BJ (cell line): ENCODE results near the gene CCDC9B. TPM values are rescaled to one million over a fixed set of nuclear protein-coding genes. Genes with fewer than 3 reads are reported as not detected.

Experiments used
- CTCF ChIA-PET: fragments of 350-600 bp; formaldehyde crosslinking; extraction: SDS; loops from one replicate; lab custom pipeline; 2021; ENCODE audit warnings: antibody characterized with exemption, inconsistent platforms; lab: Yijun Ruan, JAX
- POLR2A ChIA-PET: fragments of 300-600 bp; sonication (Branson Sonifier 250); formaldehyde crosslinking; extraction: SDS; loops from one replicate; lab custom pipeline; 2021; ENCODE audit warnings: antibody characterized with exemption; lab: Charles Lee
- DNase-seq: peaks from one replicate; pipeline ENCODE4 v3.0.0-alpha.2; 2011; ENCODE audit warnings: low read depth
- H3K27me3 ChIP-seq: 2 replicates; pipeline ENCODE4 v1.6.0; 2011; ENCODE audit warnings: low read length; ENCODE audit not compliant: control insufficient read depth, insufficient read depth
- H3K36me3 ChIP-seq: 2 replicates; pipeline ENCODE4 v1.5.1; 2011; ENCODE audit warnings: low read length; ENCODE audit not compliant: control insufficient read depth, insufficient read depth
- H3K4me3 ChIP-seq: 2 replicates; pipeline ENCODE4 v1.5.1; 2011; ENCODE audit warnings: low read depth, mild to moderate bottlenecking, control low read depth, low read length
- polyA plus RNA-seq: library from polyadenylated mRNA; depleted of rRNA; stranded (reverse); fragments of >200 nt; gene quantifications from 2 replicates; pipeline ENCODE4 v1.2.3, GENCODE V29; 2011
- TF ChIP-seq, protein P1 (sequence below): IDR thresholded peaks from 2 replicates; pipeline ENCODE4 v1.5.1; 2011; ENCODE audit warnings: low read depth, mild to moderate bottlenecking, control low read depth, inconsistent platforms, low read length, moderate library complexity; ENCODE audit not compliant: insufficient read depth

Gene CCDC9B
- polyA plus RNA-seq, 1 experiment, result 5.0 TPM

DNA sequence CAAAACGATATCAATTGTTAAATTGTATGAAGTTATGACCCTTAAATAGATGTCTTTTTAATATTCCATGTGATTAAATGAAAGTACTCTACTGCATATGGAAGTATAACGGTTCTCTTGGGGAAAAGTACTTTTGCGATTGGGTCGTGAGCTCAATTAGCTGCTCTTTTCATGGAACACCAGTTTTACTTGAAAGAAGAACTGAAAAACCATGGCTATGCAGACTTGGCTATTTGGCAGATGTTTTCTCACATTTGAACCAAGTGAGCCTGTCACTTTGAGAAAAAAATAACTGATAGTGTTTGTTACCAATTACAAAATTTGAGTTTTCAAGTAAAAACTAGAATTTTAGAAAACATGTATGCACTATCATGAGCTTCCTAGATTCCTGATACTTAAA lies 23.2 kb downstream of the CCDC9B start:
- CTCF ChIA-PET, result interaction anchor here (1.8 to 11.9 kb wide), 5 partner anchors 9 to 104 kb away, joined by 3 to 127 read pairs (median 7); partner anchors contain the start of genes CCDC9B and PLCB2
- Histone ChIP-seq H3K36me3 (no peaks in the 10 kb centered on the region), H3K27me3 (no peaks in the 10 kb centered on the region; the same call in 1 of the 2 replicates), H3K4me3 (no peak overlapping the region)
- POLR2A ChIA-PET, result no interaction called here
- TF ChIP-seq, protein P1, sequence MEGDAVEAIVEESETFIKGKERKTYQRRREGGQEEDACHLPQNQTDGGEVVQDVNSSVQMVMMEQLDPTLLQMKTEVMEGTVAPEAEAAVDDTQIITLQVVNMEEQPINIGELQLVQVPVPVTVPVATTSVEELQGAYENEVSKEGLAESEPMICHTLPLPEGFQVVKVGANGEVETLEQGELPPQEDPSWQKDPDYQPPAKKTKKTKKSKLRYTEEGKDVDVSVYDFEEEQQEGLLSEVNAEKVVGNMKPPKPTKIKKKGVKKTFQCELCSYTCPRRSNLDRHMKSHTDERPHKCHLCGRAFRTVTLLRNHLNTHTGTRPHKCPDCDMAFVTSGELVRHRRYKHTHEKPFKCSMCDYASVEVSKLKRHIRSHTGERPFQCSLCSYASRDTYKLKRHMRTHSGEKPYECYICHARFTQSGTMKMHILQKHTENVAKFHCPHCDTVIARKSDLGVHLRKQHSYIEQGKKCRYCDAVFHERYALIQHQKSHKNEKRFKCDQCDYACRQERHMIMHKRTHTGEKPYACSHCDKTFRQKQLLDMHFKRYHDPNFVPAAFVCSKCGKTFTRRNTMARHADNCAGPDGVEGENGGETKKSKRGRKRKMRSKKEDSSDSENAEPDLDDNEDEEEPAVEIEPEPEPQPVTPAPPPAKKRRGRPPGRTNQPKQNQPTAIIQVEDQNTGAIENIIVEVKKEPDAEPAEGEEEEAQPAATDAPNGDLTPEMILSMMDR, result no peak
- DNase-seq, result no peak

GRCh38 chr15:40316931-40317330 lies 23.8 kb downstream of the CCDC9B start:
- TF ChIP-seq, protein P1, result no peak
- POLR2A ChIA-PET, result no interaction called here
- Histone ChIP-seq H3K27me3 (peaks cover 1% of the 10 kb centered on the region), H3K36me3 (no peaks in the 10 kb centered on the region), H3K4me3 (no peak overlapping the region)
- no peak for DNase-seq
- CTCF ChIA-PET, result interaction anchor here (1.8 to 11.9 kb wide), 6 partner anchors 9 to 105 kb away, joined by 3 to 127 read pairs (median 6); partner anchors contain the start of genes CCDC9B and PLCB2

GRCh38 chr15:40314723-40315276 lies 25.9 kb downstream of the CCDC9B start:
- ChIA-PET POLR2A (interaction anchor here (1.0 to 1.1 kb wide), 2 partner anchors 14 to 16 kb away, joined by 3 to 4 read pairs; no protein-coding TSS in a partner anchor), CTCF (interaction anchor here (0.9 to 11.9 kb wide), 7 partner anchors 8 to 122 kb away, joined by 3 to 127 read pairs (median 4); partner anchors contain the start of gene CCDC9B)
- DNase-seq, result no peak
- no peaks in the 10 kb centered on the region for H3K36me3 ChIP-seq
- H3K4me3 ChIP-seq, result no peak overlapping the region
- TF ChIP-seq, protein P1, result no peak
- peaks cover 7% of the 10 kb centered on the region for H3K27me3 ChIP-seq

DNA sequence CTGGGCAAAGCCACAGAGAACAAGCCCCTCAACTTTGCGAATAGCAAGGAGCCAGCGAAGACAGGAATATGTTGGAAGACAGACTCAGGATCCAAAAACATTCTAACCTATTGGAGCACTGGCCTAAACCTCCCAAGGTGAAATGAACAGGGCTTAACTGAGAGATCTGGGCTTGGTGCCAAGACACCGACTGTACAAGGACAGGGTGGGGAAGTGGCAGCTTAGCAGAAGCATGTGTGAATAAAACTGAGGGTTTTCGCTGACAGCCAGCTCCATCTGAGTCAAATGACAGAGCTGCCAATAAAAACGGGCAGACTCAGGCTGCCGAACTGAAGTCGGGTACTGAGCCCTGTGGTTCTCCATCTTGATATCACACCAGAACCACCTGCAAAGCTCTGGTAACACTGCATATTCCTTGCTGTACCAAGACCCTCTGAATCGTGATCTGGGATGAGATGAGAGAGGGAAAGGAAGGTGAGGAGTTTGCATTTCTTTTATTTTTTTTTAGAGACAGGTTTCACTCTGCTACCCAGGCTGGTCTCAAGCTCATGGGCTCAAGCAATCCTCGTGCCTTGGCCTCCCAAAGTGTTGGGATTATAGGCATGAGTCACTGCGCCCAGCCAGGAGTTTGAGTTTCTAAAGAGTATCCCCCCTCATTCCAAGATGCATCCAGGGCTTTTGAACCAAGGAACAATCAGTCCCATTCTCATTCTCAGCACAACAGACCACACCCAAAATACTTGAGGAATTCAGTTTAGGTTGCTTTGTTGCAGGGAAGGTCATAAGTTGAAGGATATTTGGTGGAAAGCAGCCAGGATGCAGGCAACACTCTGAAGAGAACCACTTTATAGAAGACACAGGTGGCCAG lies 27.0 kb downstream of the CCDC9B start:
- CTCF ChIA-PET, result interaction anchor here (1.3 to 11.9 kb wide), 5 partner anchors 25 to 123 kb away, joined by 3 to 127 read pairs (median 8); partner anchors contain the start of gene CCDC9B
- POLR2A ChIA-PET, result no interaction called here
- DNase-seq, result no peak
- H3K36me3 ChIP-seq, result no peaks in the 10 kb centered on the region
- TF ChIP-seq, protein P1, result no peak
- peaks cover 7% of the 10 kb centered on the region for H3K27me3 ChIP-seq
- H3K4me3 ChIP-seq, result no peak overlapping the region
